ENCODE data around the gene TUBGCP5.
"Not testable (repeated sequence)": the region's sequence is repeated elsewhere in the genome, so short reads cannot be mapped to it uniquely, and the experiment has no call there.

The TUBGCP5 gene

GRCh38 chr15:23039143-23039916 is at the start of gene TUBGCP5:
Gene TUBGCP5, minus strand, starts transcription at chr15:23039569. Its CDS starts 26 bp downstream, at chr15:23039543.
- DNase-seq (ENCODE audit: low read depth in 2 of 2), result peak; percentile 96 to 97

- no peak for DNase-seq (ENCODE audit: low read depth in 2 of 2)
Measured at GRCh38 chr15:23083115-23083514, 43.7 kb upstream of the TUBGCP5 start.

- DNase-seq (ENCODE audit: low read depth in 2 of 2), result not testable (repeated sequence)
Measured at GRCh38 chr15:23081996-23082737, 42.8 kb upstream of the TUBGCP5 start.

GRCh38 chr15:23081271-23081670 is 41.9 kb upstream of the TUBGCP5 start:
- no peak for DNase-seq (ENCODE audit: low read depth in 2 of 2)

- no peak for DNase-seq (ENCODE audit: low read depth in 2 of 2)
Measured at GRCh38 chr15:23079766-23080165, 40.4 kb upstream of the TUBGCP5 start.

GRCh38 chr15:23075927-23076326 is 36.6 kb upstream of the TUBGCP5 start:
- DNase-seq (ENCODE audit: low read depth in 2 of 2), result no peak

GRCh38 chr15:23074684-23075083 is 35.3 kb upstream of the TUBGCP5 start:
- no peak for DNase-seq (ENCODE audit: low read depth in 2 of 2)

GRCh38 chr15:23073890-23074646 is 34.7 kb upstream of the TUBGCP5 start:
- DNase-seq (ENCODE audit: low read depth in 2 of 2), result no peak

- DNase-seq (ENCODE audit: low read depth in 2 of 2), result no peak
Measured at GRCh38 chr15:23072633-23073032, 33.3 kb upstream of the TUBGCP5 start.

- no peak for DNase-seq (ENCODE audit: low read depth in 2 of 2)
Measured at GRCh38 chr15:23069496-23070166, 30.3 kb upstream of the TUBGCP5 start.

GRCh38 chr15:23067416-23067815 is 28.0 kb upstream of the TUBGCP5 start:
- no peak for DNase-seq (ENCODE audit: low read depth in 2 of 2)

GRCh38 chr15:23065836-23066235 is 26.5 kb upstream of the TUBGCP5 start:
- DNase-seq (ENCODE audit: low read depth in 2 of 2), result no peak

GRCh38 chr15:23064156-23064555 is 24.8 kb upstream of the TUBGCP5 start:
- no peak for DNase-seq (ENCODE audit: low read depth in 2 of 2)

- DNase-seq (ENCODE audit: low read depth in 2 of 2), result no peak
Measured at GRCh38 chr15:23057707-23058106, 18.3 kb upstream of the TUBGCP5 start.

GRCh38 chr15:23055316-23055715 is 15.9 kb upstream of the TUBGCP5 start:
- DNase-seq (ENCODE audit: low read depth in 2 of 2), result no peak

- DNase-seq (ENCODE audit: low read depth in 2 of 2), result no peak
Measured at GRCh38 chr15:23052522-23052921, 13.2 kb upstream of the TUBGCP5 start.

GRCh38 chr15:23050708-23051107 is 11.3 kb upstream of the TUBGCP5 start:
- no peak for DNase-seq (ENCODE audit: low read depth in 2 of 2)

- no peak for DNase-seq (ENCODE audit: low read depth in 2 of 2)
Measured at GRCh38 chr15:23049984-23050628, 10.7 kb upstream of the TUBGCP5 start.

GRCh38 chr15:23048572-23049282 is 9.4 kb upstream of the TUBGCP5 start:
- not testable (repeated sequence) for DNase-seq (ENCODE audit: low read depth in 2 of 2)

GRCh38 chr15:23043987-23044386 is 4.6 kb upstream of the TUBGCP5 start:
- DNase-seq (ENCODE audit: low read depth in 2 of 2), result not testable (repeated sequence)

- not testable (repeated sequence) for DNase-seq (ENCODE audit: low read depth in 2 of 2)
Measured at GRCh38 chr15:23043535-23043934, 4.2 kb upstream of the TUBGCP5 start.
